NT2/D1 (cell line): ENCODE measurements around the gene UGT1A4.
A peak's percentile ranks its signal among the peaks of the same experiment; 100 is the strongest.

Experiments
- DNase-seq: peaks from one replicate; pipeline ENCODE4 v3.0.0-alpha.2; 2011; ENCODE audit warnings: low read depth, low spot score
- H3K27me3 ChIP-seq: 2 replicates; pipeline ENCODE4 v1.6.0; 2011; ENCODE audit warnings: mild to moderate bottlenecking; ENCODE audit not compliant: insufficient read length, insufficient read depth
- H3K36me3 ChIP-seq: 2 replicates; pipeline ENCODE4 v1.6.1; 2011; ENCODE audit warnings: mild to moderate bottlenecking, low read length, mixed read lengths; ENCODE audit not compliant: insufficient read depth, insufficient read length
- H3K4me1 ChIP-seq: 2 replicates; pipeline ENCODE4 v1.5.1; 2011; ENCODE audit not compliant: insufficient read depth, insufficient read length
- H3K4me3 ChIP-seq: 2 replicates; pipeline ENCODE4 v1.5.1; 2011; ENCODE audit warnings: low read depth; ENCODE audit not compliant: insufficient read length
- H3K9ac ChIP-seq: 2 replicates; pipeline ENCODE4 v1.6.0; 2011; ENCODE audit warnings: low read depth; ENCODE audit not compliant: insufficient read length
- H3K9me3 ChIP-seq: 2 replicates; pipeline ENCODE4 v1.5.1; 2011; ENCODE audit warnings: mild to moderate bottlenecking, low read length; ENCODE audit not compliant: insufficient read depth
- SUZ12 ChIP-seq: IDR thresholded peaks from 2 replicates; pipeline ENCODE4 v1.6.1; 2011; ENCODE audit not compliant: insufficient read length, insufficient read depth; ENCODE audit errors: extremely low read depth
- YY1 ChIP-seq: IDR thresholded peaks from 2 replicates; pipeline ENCODE4 v1.6.1; 2011; ENCODE audit not compliant: insufficient read length, insufficient read depth
- ZNF274 ChIP-seq: IDR thresholded peaks from 2 replicates; pipeline ENCODE4 v1.6.1; 2011; ENCODE audit warnings: mild to moderate bottlenecking, low read depth, low read length

UGT1A4 gene

DNA sequence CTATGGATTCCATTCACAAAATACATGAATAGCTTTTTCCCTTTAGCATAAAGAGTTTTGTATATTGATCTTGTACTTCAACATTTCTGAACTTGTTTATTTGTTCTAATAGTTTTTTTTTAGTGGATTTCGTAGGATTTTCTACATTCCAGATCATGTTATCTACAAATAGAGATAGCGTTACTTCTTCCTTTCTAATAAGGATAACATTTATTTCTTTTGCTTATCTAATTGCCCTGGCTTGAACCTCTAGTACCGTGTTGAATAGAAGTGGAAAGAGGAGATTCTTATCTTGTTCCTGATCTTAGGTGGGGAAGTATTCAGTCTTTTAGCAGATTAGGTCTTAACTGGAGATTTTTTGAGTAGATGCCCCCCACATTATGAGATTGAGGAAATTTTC, 16.3 kb upstream of the UGT1A4 start:
- Histone ChIP-seq H3K9me3 (no peaks in the 10 kb centered on the region), H3K4me1 (no peaks in the 10 kb centered on the region), H3K4me3 (no peak overlapping the region), H3K27me3 (no peaks in the 10 kb centered on the region), H3K9ac (no peak overlapping the region), H3K36me3 (no peaks in the 10 kb centered on the region)
- TF ChIP-seq YY1 (no peak), SUZ12 (no peak), ZNF274 (no peak)
- DNase-seq: no peak

- no peaks in the 10 kb centered on the region for H3K4me1 ChIP-seq
- H3K9me3 ChIP-seq: no peaks in the 10 kb centered on the region
- DNase-seq: no peak
Observed at GRCh38 chr2:233705911-233706506, 12.5 kb upstream of the UGT1A4 start.

GRCh38 chr2:233706720-233707119, 11.8 kb upstream of the UGT1A4 start:
- Histone ChIP-seq H3K27me3 (no peaks in the 10 kb centered on the region), H3K4me3 (no peak overlapping the region), H3K9ac (no peak overlapping the region), H3K9me3 (no peaks in the 10 kb centered on the region), H3K4me1 (no peaks in the 10 kb centered on the region), H3K36me3 (no peaks in the 10 kb centered on the region)
- no peak for DNase-seq
- no peak for TF ChIP-seq YY1
- TF ChIP-seq ZNF274: no peak
- TF ChIP-seq SUZ12: no peak

More at GRCh38 chr2:233705911-233706506, 12.5 kb upstream of the UGT1A4 start:
- TF ChIP-seq SUZ12 (no peak), YY1 (no peak), ZNF274 (no peak)
- no peak overlapping the region for H3K4me3 ChIP-seq
- no peak overlapping the region for H3K9ac ChIP-seq
- H3K36me3 ChIP-seq: no peaks in the 10 kb centered on the region
- H3K27me3 ChIP-seq: no peaks in the 10 kb centered on the region

GRCh38 chr2:233707940-233708644, 10.4 kb upstream of the UGT1A4 start:
- Histone ChIP-seq H3K9ac (no peak overlapping the region), H3K4me1 (no peaks in the 10 kb centered on the region), H3K4me3 (no peak overlapping the region), H3K27me3 (no peaks in the 10 kb centered on the region), H3K9me3 (no peaks in the 10 kb centered on the region), H3K36me3 (no peaks in the 10 kb centered on the region)
- TF ChIP-seq SUZ12 (no peak), YY1 (no peak), ZNF274 (no peak)
- DNase-seq: no peak

DNA sequence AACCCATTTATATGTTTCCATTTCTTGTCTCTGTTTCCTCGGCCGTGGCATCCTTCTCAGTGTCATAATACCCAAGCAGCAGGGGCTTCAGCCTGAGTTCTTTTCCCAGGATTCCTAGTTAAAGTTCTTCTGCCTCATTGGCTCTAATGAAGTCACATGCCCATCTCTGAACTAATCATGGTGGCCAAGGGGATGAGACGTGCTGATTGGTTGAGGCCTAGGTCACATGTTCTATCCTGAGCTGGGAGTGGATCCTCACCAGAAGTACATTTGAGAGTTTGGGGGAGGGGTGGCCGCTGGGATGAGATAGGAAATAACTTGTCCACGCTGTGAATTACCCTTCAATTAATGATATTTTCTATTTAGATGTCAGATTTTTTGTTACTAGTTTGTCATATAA, 9.6 kb upstream of the UGT1A4 start:
- no peak for DNase-seq
- Histone ChIP-seq H3K4me3 (no peak overlapping the region), H3K9me3 (no peaks in the 10 kb centered on the region), H3K36me3 (no peaks in the 10 kb centered on the region), H3K27me3 (no peaks in the 10 kb centered on the region), H3K4me1 (no peaks in the 10 kb centered on the region), H3K9ac (no peak overlapping the region)
- TF ChIP-seq YY1 (no peak), SUZ12 (no peak), ZNF274 (no peak)

- no peak for TF ChIP-seq YY1
- TF ChIP-seq ZNF274: no peak
- TF ChIP-seq SUZ12: no peak
- H3K9ac ChIP-seq: no peak overlapping the region
Observed at GRCh38 chr2:233711312-233712008, 7.1 kb upstream of the UGT1A4 start.

GRCh38 chr2:233712611-233713261, 5.8 kb upstream of the UGT1A4 start, which contains the start of gene UGT1A5:
TSS of gene UGT1A5 (plus strand) at chr2:233712907. CDS start at chr2:233712992, 85 bp downstream.
- no peaks in the 10 kb centered on the region for H3K4me1 ChIP-seq
- no peak for TF ChIP-seq SUZ12
- TF ChIP-seq ZNF274: no peak
- TF ChIP-seq YY1: no peak
- DNase-seq: no peak
- H3K36me3 ChIP-seq: no peaks in the 10 kb centered on the region
- no peak within 1 kb of the TSS for H3K9ac ChIP-seq
- H3K4me3 ChIP-seq: no peak within 1 kb of the TSS
- H3K27me3 ChIP-seq: no peaks in the 10 kb centered on the region
- H3K9me3 ChIP-seq: no peaks in the 10 kb centered on the region

More at GRCh38 chr2:233711312-233712008, 7.1 kb upstream of the UGT1A4 start:
- Histone ChIP-seq H3K4me3 (no peak overlapping the region), H3K36me3 (no peaks in the 10 kb centered on the region), H3K27me3 (no peaks in the 10 kb centered on the region), H3K9me3 (no peaks in the 10 kb centered on the region), H3K4me1 (no peaks in the 10 kb centered on the region)
- DNase-seq: peak; percentile 57
